GM12801 (cell line): ENCODE measurements around the gene PGBD4.

Source experiments
- TF ChIP-seq, protein P1 (sequence below): IDR thresholded peaks from one replicate; pipeline ENCODE4 v1.5.1; 2011; ENCODE audit warnings: control low read depth; ENCODE audit not compliant: insufficient read length; ENCODE audit errors: extremely low read depth

The PGBD4 gene

DNA sequence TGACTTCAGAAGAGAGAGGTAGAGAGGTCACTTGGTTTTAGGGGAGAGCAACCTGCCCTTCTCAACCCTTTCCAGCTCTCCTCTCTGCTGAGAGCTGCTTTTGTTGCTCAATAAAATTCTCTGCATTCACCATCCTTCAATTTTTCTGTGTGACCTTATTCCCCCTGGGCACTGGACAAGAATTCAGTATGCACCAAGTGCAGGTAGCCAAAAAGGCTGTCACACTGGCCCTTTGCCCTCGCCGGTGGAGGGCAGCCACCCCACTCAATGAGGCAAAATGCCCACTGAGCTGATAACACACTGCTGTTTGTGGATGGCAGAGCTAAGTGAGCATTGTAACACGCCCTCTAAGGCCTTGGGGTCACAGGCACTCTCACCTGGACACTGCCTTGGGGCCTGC lies 12.9 kb downstream of the PGBD4 start:
- TF ChIP-seq, protein P1, sequence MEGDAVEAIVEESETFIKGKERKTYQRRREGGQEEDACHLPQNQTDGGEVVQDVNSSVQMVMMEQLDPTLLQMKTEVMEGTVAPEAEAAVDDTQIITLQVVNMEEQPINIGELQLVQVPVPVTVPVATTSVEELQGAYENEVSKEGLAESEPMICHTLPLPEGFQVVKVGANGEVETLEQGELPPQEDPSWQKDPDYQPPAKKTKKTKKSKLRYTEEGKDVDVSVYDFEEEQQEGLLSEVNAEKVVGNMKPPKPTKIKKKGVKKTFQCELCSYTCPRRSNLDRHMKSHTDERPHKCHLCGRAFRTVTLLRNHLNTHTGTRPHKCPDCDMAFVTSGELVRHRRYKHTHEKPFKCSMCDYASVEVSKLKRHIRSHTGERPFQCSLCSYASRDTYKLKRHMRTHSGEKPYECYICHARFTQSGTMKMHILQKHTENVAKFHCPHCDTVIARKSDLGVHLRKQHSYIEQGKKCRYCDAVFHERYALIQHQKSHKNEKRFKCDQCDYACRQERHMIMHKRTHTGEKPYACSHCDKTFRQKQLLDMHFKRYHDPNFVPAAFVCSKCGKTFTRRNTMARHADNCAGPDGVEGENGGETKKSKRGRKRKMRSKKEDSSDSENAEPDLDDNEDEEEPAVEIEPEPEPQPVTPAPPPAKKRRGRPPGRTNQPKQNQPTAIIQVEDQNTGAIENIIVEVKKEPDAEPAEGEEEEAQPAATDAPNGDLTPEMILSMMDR, result no peak

DNA sequence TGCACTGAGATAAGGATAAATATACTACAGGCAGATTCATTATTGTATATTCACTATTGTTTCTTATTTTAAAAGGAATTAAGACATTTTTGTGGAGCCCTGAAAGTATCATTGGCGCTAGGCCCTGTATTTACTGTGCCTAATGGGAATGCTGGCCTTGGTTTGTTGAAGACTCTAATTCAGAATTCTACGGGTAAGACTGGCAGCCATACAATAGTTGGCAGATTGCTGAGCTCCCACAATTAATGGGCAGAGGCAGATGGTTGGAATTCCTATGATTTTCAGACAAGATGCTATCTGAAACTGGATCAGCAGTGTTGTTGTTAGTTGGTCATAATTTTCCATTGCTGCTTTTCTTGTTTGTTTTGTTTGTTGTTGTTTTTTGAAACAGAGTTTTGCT lies 14.7 kb downstream of the PGBD4 start:
- TF ChIP-seq, protein P1, result no peak

DNA sequence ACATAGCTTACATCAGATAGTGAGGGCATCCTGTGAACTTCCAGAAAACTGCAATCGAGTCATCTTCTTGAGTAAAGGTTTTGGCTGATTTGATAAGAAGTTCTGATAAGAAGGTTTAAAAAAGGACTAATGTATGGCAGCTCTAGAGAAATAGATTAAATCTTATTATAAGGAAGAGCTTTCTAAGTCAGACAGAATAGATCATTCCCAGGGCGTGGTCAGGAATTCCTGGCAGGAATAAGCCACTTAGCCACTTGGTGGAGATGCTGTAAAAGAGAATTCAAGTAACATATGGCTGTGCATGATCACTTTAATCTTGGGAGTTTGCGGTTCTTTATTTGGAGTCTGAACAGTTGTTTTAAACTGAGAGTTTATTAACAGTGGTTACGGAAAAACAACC lies 17.4 kb downstream of the PGBD4 start:
- TF ChIP-seq, protein P1, result no peak

DNA sequence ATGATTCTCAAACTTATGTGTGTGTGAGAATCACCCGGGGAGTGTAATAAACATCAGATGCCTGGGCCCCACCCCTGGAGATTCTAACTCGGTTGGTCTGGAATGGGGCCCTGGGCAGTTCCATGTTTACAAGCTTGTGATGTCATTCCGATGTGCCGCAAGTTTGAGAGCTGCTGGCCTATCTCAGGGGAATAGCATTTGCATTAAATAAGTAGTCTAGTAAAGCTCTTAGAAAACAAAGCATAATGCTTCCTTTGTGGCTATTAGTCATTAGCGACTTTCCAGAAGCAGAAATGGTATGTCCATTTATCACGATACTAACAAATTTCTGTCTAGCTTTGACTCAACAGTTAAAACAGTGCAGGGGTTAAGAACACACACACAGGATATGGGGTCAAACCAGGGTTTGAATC lies 20.9 kb downstream of the PGBD4 start:
- TF ChIP-seq, protein P1, result no peak

DNA sequence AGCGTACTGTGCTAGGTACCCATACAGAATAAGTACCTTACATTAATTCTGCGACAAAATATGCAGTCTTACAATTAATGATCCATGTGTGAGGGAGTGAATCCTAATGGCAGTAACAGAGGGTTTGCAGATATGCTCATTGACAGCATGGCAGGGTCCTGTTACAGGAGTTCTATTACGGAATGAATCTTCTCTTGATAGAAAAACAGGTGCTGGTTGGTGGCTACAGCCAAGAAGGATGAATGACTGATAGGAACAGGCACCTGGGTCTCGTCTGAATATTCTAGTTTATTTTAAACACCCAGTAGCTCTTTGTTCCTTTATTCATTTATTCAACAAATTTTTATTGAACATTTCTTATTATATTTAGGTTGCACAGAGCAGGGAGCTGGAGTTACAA lies 22.8 kb downstream of the PGBD4 start:
- TF ChIP-seq, protein P1, result no peak

DNA sequence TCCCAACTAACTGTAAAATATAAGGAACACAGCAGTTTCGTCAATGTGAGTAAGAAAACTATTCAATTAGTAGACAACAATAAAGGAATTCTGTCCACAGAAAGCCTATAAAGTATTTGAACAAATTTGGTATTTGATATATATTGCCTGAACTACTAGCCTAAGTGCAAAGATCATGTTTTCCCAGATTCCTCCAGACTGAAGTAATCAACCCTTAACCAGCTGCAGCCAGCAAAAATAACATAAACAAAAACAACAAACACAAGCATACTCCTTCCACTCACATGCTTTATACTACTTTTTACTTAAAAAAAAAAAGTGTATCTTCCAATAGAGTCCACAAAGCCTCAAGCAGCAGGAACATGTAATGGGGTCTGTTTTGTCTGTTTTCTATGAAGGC lies 24.1 kb downstream of the PGBD4 start:
- TF ChIP-seq, protein P1, result no peak

DNA sequence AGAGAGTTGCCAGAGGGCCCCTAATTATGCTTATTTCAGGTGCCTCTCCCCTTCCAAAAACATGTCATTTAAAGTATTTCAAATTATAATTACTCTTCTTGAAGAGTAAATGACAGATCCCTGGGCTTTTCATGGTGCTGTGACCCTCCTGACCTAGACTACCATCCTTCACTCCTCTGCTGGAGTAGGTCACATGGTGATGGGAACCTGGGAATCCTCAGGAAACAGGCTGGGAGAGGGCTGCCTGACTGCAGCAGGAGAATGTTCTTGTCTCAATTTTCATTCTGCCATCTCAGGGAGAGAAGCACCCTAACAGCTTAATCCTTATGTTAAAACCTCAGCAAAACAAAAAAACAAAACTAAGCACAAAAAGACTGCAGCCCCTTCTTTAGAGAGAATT lies 24.6 kb downstream of the PGBD4 start:
- TF ChIP-seq, protein P1, result no peak

DNA sequence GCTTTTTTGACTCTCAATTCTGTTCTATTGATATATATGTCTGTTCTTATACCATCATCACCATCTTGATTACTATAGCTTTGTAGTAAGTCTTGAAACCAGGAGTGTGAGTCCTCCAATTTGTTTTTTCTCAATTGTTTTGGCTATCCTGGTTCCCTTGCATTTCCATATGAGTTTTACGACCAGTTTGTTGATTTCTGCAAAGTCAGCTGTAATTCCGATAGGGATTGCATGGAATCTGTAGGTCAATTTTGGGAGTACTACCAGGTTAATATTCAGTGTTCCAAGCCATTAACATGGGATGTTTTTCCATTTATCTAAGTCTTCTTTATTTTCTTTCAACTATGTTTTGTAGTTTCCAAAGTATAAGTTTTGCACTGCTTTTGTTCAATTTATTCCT lies 27.0 kb downstream of the PGBD4 start:
- TF ChIP-seq, protein P1, result no peak
